ENCODE measurements around the gene ELP1. TPM values are rescaled to one million over a fixed set of nuclear protein-coding genes. Genes with fewer than 3 reads are reported as not detected.

Gene ELP1
- total and polyA plus RNA-seq, 2 donors (not counting 1 experiment from before 2014, with no cell fraction given): 18.7 to 41.9 TPM

DNA sequence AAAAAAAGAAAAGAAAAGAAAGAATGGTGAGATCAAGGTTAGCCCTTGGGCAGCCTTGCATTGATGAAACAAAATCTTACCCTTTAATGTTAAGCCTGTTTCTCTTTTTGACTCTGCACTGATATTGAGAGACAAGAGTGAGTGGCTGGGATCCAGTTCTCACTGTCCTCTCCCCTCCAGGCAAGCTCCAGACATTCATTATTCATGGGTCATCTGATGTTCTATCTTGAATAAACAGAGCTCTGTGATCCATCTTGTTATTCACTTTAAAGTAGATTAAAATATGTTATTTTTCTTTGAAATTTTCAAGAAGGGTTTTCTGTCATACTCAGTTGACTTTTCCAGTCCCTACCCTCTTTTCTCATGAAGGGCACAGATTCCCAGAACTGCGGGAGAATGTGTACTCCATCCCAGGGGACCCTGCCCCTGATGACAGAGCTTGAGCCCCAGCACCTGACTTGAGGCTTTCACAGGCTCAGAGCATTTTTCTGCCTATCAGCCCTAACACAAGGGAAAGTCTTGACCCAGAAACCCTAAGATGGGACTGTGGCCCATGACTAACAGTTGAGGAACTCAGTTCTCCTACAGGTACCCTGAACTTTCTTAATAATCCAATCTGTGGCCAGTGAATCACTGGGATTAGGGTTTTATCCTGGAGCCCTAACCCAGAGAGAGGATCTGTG is 102.3 kb downstream of the ELP1 start:
- Histone ChIP-seq H4K20me1 (ENCODE audit: control insufficient read depth, extremely low read depth, insufficient read depth, low read length) (no peaks in the 10 kb centered on the region), H3K9ac (ENCODE audit: insufficient read depth, low read length) (no peak overlapping the region), H3K4me3 (replicated peaks in 1 of 4; ENCODE audit: control extremely low read depth in 1 of 4, insufficient read depth in 1 of 4, low read depth in 3 of 4, low read length in 4 of 4) (no peak overlapping the region), H3K4me1 (ENCODE audit: control insufficient read depth, extremely low read depth, insufficient read depth, low read length) (no peaks in the 10 kb centered on the region), H2AFZ (ENCODE audit: low read length) (no peak overlapping the region), H3K27me3 (ENCODE audit: control insufficient read depth, insufficient read depth, low read length) (no peaks in the 10 kb centered on the region), H3K9me3 (ENCODE audit: control insufficient read depth, insufficient read depth, low read depth, low read length) (no peaks in the 10 kb centered on the region), H3K4me2 (ENCODE audit: extremely low read depth, insufficient read depth, low read length) (no peak overlapping the region), H3K36me3 (ENCODE audit: control insufficient read depth, insufficient read depth, low read length) (no peaks in the 10 kb centered on the region), H3K79me2 (ENCODE audit: control insufficient read depth, insufficient read depth, low read length) (no peaks in the 10 kb centered on the region), H3K27ac (ENCODE audit: insufficient read depth, low read length) (no peak overlapping the region)
- DNase-seq (ENCODE audit: low read depth in 2 of 2): no peak
- TF ChIP-seq, protein P1, sequence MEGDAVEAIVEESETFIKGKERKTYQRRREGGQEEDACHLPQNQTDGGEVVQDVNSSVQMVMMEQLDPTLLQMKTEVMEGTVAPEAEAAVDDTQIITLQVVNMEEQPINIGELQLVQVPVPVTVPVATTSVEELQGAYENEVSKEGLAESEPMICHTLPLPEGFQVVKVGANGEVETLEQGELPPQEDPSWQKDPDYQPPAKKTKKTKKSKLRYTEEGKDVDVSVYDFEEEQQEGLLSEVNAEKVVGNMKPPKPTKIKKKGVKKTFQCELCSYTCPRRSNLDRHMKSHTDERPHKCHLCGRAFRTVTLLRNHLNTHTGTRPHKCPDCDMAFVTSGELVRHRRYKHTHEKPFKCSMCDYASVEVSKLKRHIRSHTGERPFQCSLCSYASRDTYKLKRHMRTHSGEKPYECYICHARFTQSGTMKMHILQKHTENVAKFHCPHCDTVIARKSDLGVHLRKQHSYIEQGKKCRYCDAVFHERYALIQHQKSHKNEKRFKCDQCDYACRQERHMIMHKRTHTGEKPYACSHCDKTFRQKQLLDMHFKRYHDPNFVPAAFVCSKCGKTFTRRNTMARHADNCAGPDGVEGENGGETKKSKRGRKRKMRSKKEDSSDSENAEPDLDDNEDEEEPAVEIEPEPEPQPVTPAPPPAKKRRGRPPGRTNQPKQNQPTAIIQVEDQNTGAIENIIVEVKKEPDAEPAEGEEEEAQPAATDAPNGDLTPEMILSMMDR (conservative IDR thresholded peaks at IDR 0.05 in 1 of 2, IDR thresholded peaks at IDR 0.05 in 1 of 2; ENCODE audit: low read depth in 1 of 2, low read length in 2 of 2): no peak
- no peak for TF ChIP-seq EZH2 (IDR thresholded peaks at IDR 0.05; ENCODE audit: low read length, missing control alignments)

DNA sequence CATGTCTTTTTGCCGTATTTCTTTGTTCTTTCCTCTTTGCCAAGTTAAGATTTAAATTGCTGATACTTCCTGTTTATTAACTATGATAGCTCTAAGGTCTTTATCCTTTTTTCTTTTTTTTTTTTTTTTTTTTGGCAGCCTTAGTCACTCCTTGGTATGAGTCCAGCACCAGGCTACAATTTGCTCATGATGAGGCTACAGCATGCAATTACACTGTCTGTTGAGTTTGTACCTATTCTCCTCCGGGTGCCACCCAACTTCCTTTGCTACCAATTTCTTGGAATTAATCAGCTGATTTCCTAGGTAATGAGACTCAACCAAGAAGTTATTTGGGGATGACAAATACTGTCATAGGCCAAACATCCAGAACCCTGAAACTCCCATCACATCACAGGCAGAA is 103.7 kb downstream of the ELP1 start:
- TF ChIP-seq, protein P1 (conservative IDR thresholded peaks at IDR 0.05 in 1 of 2, IDR thresholded peaks at IDR 0.05 in 1 of 2; ENCODE audit: low read depth in 1 of 2, low read length in 2 of 2): no peak
- TF ChIP-seq EZH2 (IDR thresholded peaks at IDR 0.05; ENCODE audit: low read length, missing control alignments): no peak
- H3K4me2 ChIP-seq (ENCODE audit: extremely low read depth, insufficient read depth, low read length): no peak overlapping the region
- H3K36me3 ChIP-seq (ENCODE audit: control insufficient read depth, insufficient read depth, low read length): no peaks in the 10 kb centered on the region
- no peak overlapping the region for H3K4me3 ChIP-seq (replicated peaks in 1 of 4; ENCODE audit: control extremely low read depth in 1 of 4, insufficient read depth in 1 of 4, low read depth in 3 of 4, low read length in 4 of 4)
- no peaks in the 10 kb centered on the region for H3K79me2 ChIP-seq (ENCODE audit: control insufficient read depth, insufficient read depth, low read length)
- H2AFZ ChIP-seq (ENCODE audit: low read length): no peak overlapping the region
- H3K9me3 ChIP-seq (ENCODE audit: control insufficient read depth, insufficient read depth, low read depth, low read length): no peaks in the 10 kb centered on the region
- H3K9ac ChIP-seq (ENCODE audit: insufficient read depth, low read length): no peak overlapping the region
- H4K20me1 ChIP-seq (ENCODE audit: control insufficient read depth, extremely low read depth, insufficient read depth, low read length): no peaks in the 10 kb centered on the region
- no peaks in the 10 kb centered on the region for H3K4me1 ChIP-seq (ENCODE audit: control insufficient read depth, extremely low read depth, insufficient read depth, low read length)
- no peaks in the 10 kb centered on the region for H3K27me3 ChIP-seq (ENCODE audit: control insufficient read depth, insufficient read depth, low read length)
- H3K27ac ChIP-seq (ENCODE audit: insufficient read depth, low read length): no peak overlapping the region
- DNase-seq (ENCODE audit: low read depth in 2 of 2): no peak

DNA sequence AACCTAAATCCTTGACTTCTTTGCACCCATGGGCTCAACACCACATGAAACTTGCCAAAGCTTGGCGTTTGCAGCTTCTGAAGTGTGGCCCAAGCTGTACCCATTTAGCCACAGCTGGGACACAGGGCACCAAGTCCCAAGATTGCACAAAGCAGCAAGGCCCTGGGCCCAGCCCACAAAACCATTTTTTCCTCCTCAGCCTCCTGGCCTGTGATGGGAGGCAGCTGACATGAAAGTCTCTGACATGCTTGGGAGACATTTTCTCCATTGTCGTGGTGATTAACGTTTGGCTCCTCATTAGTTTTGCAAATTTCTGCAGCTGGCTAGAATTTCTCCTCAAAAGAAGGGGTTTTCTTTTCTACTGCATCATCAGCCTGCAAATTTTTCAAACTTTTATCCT is 110.1 kb downstream of the ELP1 start:
- H3K4me3 ChIP-seq (replicated peaks in 1 of 4; ENCODE audit: control extremely low read depth in 1 of 4, insufficient read depth in 1 of 4, low read depth in 3 of 4, low read length in 4 of 4): no peak overlapping the region
- no peaks in the 10 kb centered on the region for H4K20me1 ChIP-seq (ENCODE audit: control insufficient read depth, extremely low read depth, insufficient read depth, low read length)
- no peak overlapping the region for H2AFZ ChIP-seq (ENCODE audit: low read length)
- no peak overlapping the region for H3K4me2 ChIP-seq (ENCODE audit: extremely low read depth, insufficient read depth, low read length)
- no peak for TF ChIP-seq EZH2 (IDR thresholded peaks at IDR 0.05; ENCODE audit: low read length, missing control alignments)
- TF ChIP-seq, protein P1 (conservative IDR thresholded peaks at IDR 0.05 in 1 of 2, IDR thresholded peaks at IDR 0.05 in 1 of 2; ENCODE audit: low read depth in 1 of 2, low read length in 2 of 2): no peak
- H3K9ac ChIP-seq (ENCODE audit: insufficient read depth, low read length): no peak overlapping the region
- H3K36me3 ChIP-seq (ENCODE audit: control insufficient read depth, insufficient read depth, low read length): no peaks in the 10 kb centered on the region
- no peaks in the 10 kb centered on the region for H3K27me3 ChIP-seq (ENCODE audit: control insufficient read depth, insufficient read depth, low read length)
- no peak overlapping the region for H3K27ac ChIP-seq (ENCODE audit: insufficient read depth, low read length)
- H3K79me2 ChIP-seq (ENCODE audit: control insufficient read depth, insufficient read depth, low read length): no peaks in the 10 kb centered on the region
- H3K4me1 ChIP-seq (ENCODE audit: control insufficient read depth, extremely low read depth, insufficient read depth, low read length): no peaks in the 10 kb centered on the region
- H3K9me3 ChIP-seq (ENCODE audit: control insufficient read depth, insufficient read depth, low read depth, low read length): no peaks in the 10 kb centered on the region
- DNase-seq (ENCODE audit: low read depth in 2 of 2): no peak

Other genes with a start within 250 kb of the ELP1 start
- not detected in 2 replicates for gene ACTL7B, start 78.1 kb downstream of the ELP1 start, total RNA-seq
- gene ACTL7B, start 78.1 kb downstream of the ELP1 start, polyA plus RNA-seq: not detected in 2 replicates
- not detected in 2 replicates for gene ACTL7A, start 71.9 kb downstream of the ELP1 start, total RNA-seq
- not detected in 2 replicates for gene ACTL7A, start 71.9 kb downstream of the ELP1 start, polyA plus RNA-seq
- 4.9 and 8.8 TPM in 2 replicates for gene ABITRAM, start 276 bp upstream of the ELP1 start, total RNA-seq
- 17.6 and 24.8 TPM in 2 replicates for gene ABITRAM, start 276 bp upstream of the ELP1 start, polyA plus RNA-seq
- 68.4 and 80.6 TPM in 2 replicates for gene CTNNAL1, start 79.4 kb upstream of the ELP1 start, total RNA-seq
- gene CTNNAL1, start 79.4 kb upstream of the ELP1 start, polyA plus RNA-seq: 95.2 and 110 TPM in 2 replicates
- gene TMEM245, start 185.8 kb upstream of the ELP1 start, total RNA-seq: 44.7 and 48.2 TPM in 2 replicates
- 43.5 and 48.8 TPM in 2 replicates for gene TMEM245, start 185.8 kb upstream of the ELP1 start, polyA plus RNA-seq
- 0.17 and 0.26 TPM in 2 replicates for gene FRRS1L, start 233.1 kb upstream of the ELP1 start, total RNA-seq
- 0.08 and 0.15 TPM in 2 replicates for gene FRRS1L, start 233.1 kb upstream of the ELP1 start, polyA plus RNA-seq

Measured in fibroblast of lung (primary cell).